Hepatocyte (in vitro differentiated cells): ENCODE measurements around the gene HSD17B1. TPM values are rescaled to one million over a fixed set of nuclear protein-coding genes. Genes with fewer than 3 reads are reported as not detected.

Source experiments
- microRNA-seq: library from miRNA; unstranded; fragments of <30 nt; microRNA quantifications from one replicate; pipeline ENCODE4, GENCODE V29; 2017
- polyA plus RNA-seq: library from polyadenylated mRNA; unstranded; fragments of >200 nt; fragmentation: Nextera tagmentation; extraction: Ambion mirVana; gene quantifications from 2 replicates; pipeline ENCODE4 v1.2.1, GENCODE V29; 2016
- total RNA-seq: library from RNA; depleted of rRNA; stranded (reverse); fragments of >200 nt; gene quantifications from 2 replicates; pipeline ENCODE4 v1.2.3, GENCODE V29; 2014

The HSD17B1 gene
- total and polyA plus RNA-seq, 2 experiments from 2014 or later, result 2.7 to 6.6 TPM

Small RNAs within 50 kb of the gene (microRNA-seq; reads per million reads assigned to microRNA genes)
- gene MIR5010, result 12.5 reads per million, percentile 28 among the genes with 10 or more reads in this experiment

Other genes starting within 250 kb of the HSD17B1 start
- gene STAT3, start 164.5 kb upstream of the HSD17B1 start, total RNA-seq, result 154 and 163 TPM in 2 replicates
- 152 and 157 TPM in 2 replicates for gene STAT3, start 164.5 kb upstream of the HSD17B1 start, polyA plus RNA-seq
- gene CAVIN1, start 129.7 kb upstream of the HSD17B1 start, total RNA-seq, result 69.9 and 85.8 TPM in 2 replicates
- gene CAVIN1, start 129.7 kb upstream of the HSD17B1 start, polyA plus RNA-seq, result 96.5 and 111 TPM in 2 replicates
- 58.3 and 71.4 TPM in 2 replicates for gene ATP6V0A1, start 94.0 kb upstream of the HSD17B1 start, total RNA-seq
- 63.4 and 65.2 TPM in 2 replicates for gene ATP6V0A1, start 94.0 kb upstream of the HSD17B1 start, polyA plus RNA-seq
- 76.4 and 78.1 TPM in 2 replicates for gene NAGLU, start 16.7 kb upstream of the HSD17B1 start, total RNA-seq
- gene NAGLU, start 16.7 kb upstream of the HSD17B1 start, polyA plus RNA-seq, result 121 and 152 TPM in 2 replicates
- 27.7 and 33.9 TPM in 2 replicates for gene COASY, start 9.2 kb downstream of the HSD17B1 start, total RNA-seq
- gene COASY, start 9.2 kb downstream of the HSD17B1 start, polyA plus RNA-seq, result 91.6 and 93.9 TPM in 2 replicates
- 29.7 and 34.0 TPM in 2 replicates for gene MLX, start 14.2 kb downstream of the HSD17B1 start, total RNA-seq
- 33.1 and 39.5 TPM in 2 replicates for gene MLX, start 14.2 kb downstream of the HSD17B1 start, polyA plus RNA-seq
- gene PSMC3IP, start 24.8 kb downstream of the HSD17B1 start, total RNA-seq, result 1.5 and 1.9 TPM in 2 replicates
- gene PSMC3IP, start 24.8 kb downstream of the HSD17B1 start, polyA plus RNA-seq, result 3.7 and 4.2 TPM in 2 replicates
- gene RETREG3, start 56.5 kb downstream of the HSD17B1 start, total RNA-seq, result 55.3 and 58.7 TPM in 2 replicates
- 36.3 TPM in 2 replicates for gene RETREG3, start 56.5 kb downstream of the HSD17B1 start, polyA plus RNA-seq
- 28.7 and 33.7 TPM in 2 replicates for gene TUBG1, start 56.8 kb downstream of the HSD17B1 start, total RNA-seq
- 62.0 and 81.2 TPM in 2 replicates for gene TUBG1, start 56.8 kb downstream of the HSD17B1 start, polyA plus RNA-seq
- 13.1 and 16.0 TPM in 2 replicates for gene TUBG2, start 106.4 kb downstream of the HSD17B1 start, total RNA-seq
- gene TUBG2, start 106.4 kb downstream of the HSD17B1 start, polyA plus RNA-seq, result 46.3 and 58.7 TPM in 2 replicates
- gene PLEKHH3, start 124.1 kb downstream of the HSD17B1 start, total RNA-seq, result 16.9 and 20.5 TPM in 2 replicates
- gene PLEKHH3, start 124.1 kb downstream of the HSD17B1 start, polyA plus RNA-seq, result 30.9 and 33.7 TPM in 2 replicates
- 0.12 and 0.37 TPM in 2 replicates for gene CCR10, start 128.9 kb downstream of the HSD17B1 start, total RNA-seq
- 4.6 and 5.0 TPM in 2 replicates for gene CCR10, start 128.9 kb downstream of the HSD17B1 start, polyA plus RNA-seq
- gene CNTNAP1, start 129.6 kb downstream of the HSD17B1 start, total RNA-seq, result 3.6 and 4.4 TPM in 2 replicates
- 2.0 and 2.6 TPM in 2 replicates for gene CNTNAP1, start 129.6 kb downstream of the HSD17B1 start, polyA plus RNA-seq
- gene EZH1, start 192.1 kb downstream of the HSD17B1 start, total RNA-seq, result 12.5 and 22.5 TPM in 2 replicates
- gene EZH1, start 192.1 kb downstream of the HSD17B1 start, polyA plus RNA-seq, result 9.5 and 18.4 TPM in 2 replicates
- gene RAMP2, start 208.3 kb downstream of the HSD17B1 start, total RNA-seq, result 8.7 and 13.1 TPM in 2 replicates
- 48.7 and 62.3 TPM in 2 replicates for gene RAMP2, start 208.3 kb downstream of the HSD17B1 start, polyA plus RNA-seq
- 89.9 and 107 TPM in 2 replicates for gene VPS25, start 220.5 kb downstream of the HSD17B1 start, total RNA-seq
- gene VPS25, start 220.5 kb downstream of the HSD17B1 start, polyA plus RNA-seq, result 121 and 125 TPM in 2 replicates
- gene WNK4, start 227.7 kb downstream of the HSD17B1 start, total RNA-seq, result 1.0 and 1.5 TPM in 2 replicates
- gene WNK4, start 227.7 kb downstream of the HSD17B1 start, polyA plus RNA-seq, result 1.7 and 2.2 TPM in 2 replicates
- gene COA3, start 245.8 kb downstream of the HSD17B1 start, total RNA-seq, result 117 and 133 TPM in 2 replicates
- gene COA3, start 245.8 kb downstream of the HSD17B1 start, polyA plus RNA-seq, result 219 and 252 TPM in 2 replicates
- gene CNTD1, start 245.9 kb downstream of the HSD17B1 start, total RNA-seq, result 0.08 and 1.2 TPM in 2 replicates
- gene CNTD1, start 245.9 kb downstream of the HSD17B1 start, polyA plus RNA-seq, result 1.5 and 2.4 TPM in 2 replicates